GM23338 (cell line): Measurements from ENCODE around the gene MYO19. TPM values are rescaled to one million over a fixed set of nuclear protein-coding genes. Genes with fewer than 3 reads are reported as not detected.
A peak's percentile ranks its signal among the peaks of the same experiment; 100 is the strongest.

Source experiments
- ATAC-seq: fragments of 200-7000 bp; cut with Tn5 transposase; 3 replicates; pipeline ENCODE4 v1.9.1; 2020
- DNase-seq: peaks from one replicate; pipeline ENCODE4 v3.0.0-alpha.2; 2015; ENCODE audit warnings: low spot score
- H2AFZ ChIP-seq: fragments of 200-600 bp; sonication (generic); 2 replicates; pipeline ENCODE4 v1.8.0; 2016; ENCODE audit warnings: antibody characterized with exemption, mild to moderate bottlenecking, moderate library complexity
- H3F3A ChIP-seq: fragments of 200-600 bp; sonication (generic); replicated peaks from 2 replicates; pipeline ENCODE4 v1.8.0; 2017; ENCODE audit warnings: antibody characterized with exemption, mixed run types, low read depth
- H3K27ac ChIP-seq: fragments of 200-600 bp; sonication (generic); 2 replicates; pipeline ENCODE4 v1.6.1; 2016; ENCODE audit warnings: low read depth
- H3K27me3 ChIP-seq: fragments of 200-600 bp; sonication (generic); 2 replicates; pipeline ENCODE4 v1.8.0; 2016; ENCODE audit warnings: mild to moderate bottlenecking, mixed run types, moderate library complexity; ENCODE audit not compliant: insufficient read depth
- H3K36me3 ChIP-seq: fragments of 200-600 bp; sonication (generic); 2 replicates; pipeline ENCODE4 v1.8.0; 2016; ENCODE audit warnings: mild to moderate bottlenecking; ENCODE audit not compliant: insufficient read depth
- H3K4me1 ChIP-seq: fragments of 200-600 bp; sonication (generic); 2 replicates; pipeline ENCODE4 v1.8.0; 2016; ENCODE audit warnings: mild to moderate bottlenecking, moderate library complexity; ENCODE audit not compliant: insufficient read depth
- H3K4me2 ChIP-seq: fragments of 200-600 bp; sonication (generic); 2 replicates; pipeline ENCODE4 v1.7.1; 2017; ENCODE audit warnings: mixed run types
- H3K4me3 ChIP-seq: fragments of 200-600 bp; sonication (generic); 2 replicates; pipeline ENCODE4 v1.6.1; 2016; ENCODE audit warnings: mixed run types
- H3K79me2 ChIP-seq: fragments of 200-600 bp; sonication (generic); replicated peaks from 2 replicates; pipeline ENCODE4 v1.8.0; 2017; ENCODE audit warnings: mild to moderate bottlenecking; ENCODE audit not compliant: insufficient read depth
- H3K9me2 ChIP-seq: fragments of 200-600 bp; sonication (generic); 2 replicates; pipeline ENCODE4 v1.8.0; 2017; ENCODE audit not compliant: insufficient read depth
- H4K20me1 ChIP-seq: fragments of 200-600 bp; sonication (generic); replicated peaks from 2 replicates; pipeline ENCODE4 v1.8.0; 2017; ENCODE audit warnings: mild to moderate bottlenecking; ENCODE audit not compliant: insufficient read depth
- H3K27ac Mint-ChIP-seq: 2 replicates; pipeline ENCODE4 v1.8.0; 2020; ENCODE audit warnings: inconsistent platforms, mild to moderate bottlenecking, moderate library complexity, mixed read lengths
- H3K27me3 Mint-ChIP-seq: 3 replicates; pipeline ENCODE4 v1.8.0; 2022; ENCODE audit warnings: low read depth, mild to moderate bottlenecking, moderate library complexity, mixed read lengths, inconsistent platforms; ENCODE audit not compliant: insufficient read depth, poor library complexity
- H3K36me3 Mint-ChIP-seq: 3 replicates; pipeline ENCODE4 v1.8.0; 2021; ENCODE audit warnings: low read depth, mild to moderate bottlenecking, inconsistent platforms, moderate library complexity, mixed read lengths
- H3K4me1 Mint-ChIP-seq: 3 replicates; pipeline ENCODE4 v1.8.0; 2020; ENCODE audit warnings: mild to moderate bottlenecking, inconsistent platforms, mixed read lengths
- H3K4me3 Mint-ChIP-seq: 3 replicates; pipeline ENCODE4 v1.8.0; 2021; ENCODE audit warnings: moderate library complexity, mild to moderate bottlenecking, inconsistent platforms, mixed read lengths
- H3K9me3 Mint-ChIP-seq: 3 replicates; pipeline ENCODE4 v1.8.0; 2020; ENCODE audit warnings: moderate library complexity, mild to moderate bottlenecking, inconsistent platforms, mixed read lengths
- CREB1 ChIP-seq: fragments of 250-450 bp; sonication (Bioruptor Pico); IDR thresholded peaks from 2 replicates; pipeline ENCODE4 v1.5.0; 2020; ENCODE audit warnings: low read depth, mild to moderate bottlenecking, moderate library complexity
- EZH2 ChIP-seq: fragments of 200-600 bp; sonication (generic); IDR thresholded peaks from one replicate; pipeline ENCODE4 v1.8.0; 2017; ENCODE audit warnings: antibody characterized with exemption, mild to moderate bottlenecking, low read depth; ENCODE audit not compliant: unreplicated experiment
- EZH2phosphoT487 ChIP-seq: fragments of 200-600 bp; sonication (generic); IDR thresholded peaks from one replicate; pipeline ENCODE4 v1.8.1; 2018; ENCODE audit warnings: antibody characterized with exemption; ENCODE audit not compliant: unreplicated experiment
- POLR2AphosphoS5 ChIP-seq: IDR thresholded peaks from 2 replicates; pipeline ENCODE4 v1.6.1; 2016; ENCODE audit warnings: antibody characterized with exemption, low read depth
- polyA plus RNA-seq: library from polyadenylated mRNA; unstranded; fragments of >200 nt; fragmentation: Nextera tagmentation; extraction: Ambion mirVana; gene quantifications from 2 replicates; pipeline ENCODE4 v1.2.1, GENCODE V29; 2016
- total RNA-seq: library from RNA; depleted of rRNA; stranded (reverse); fragments of >200 nt; shearing (Covaris generic); gene quantifications from 2 replicates; pipeline ENCODE4 v1.2.3, GENCODE V29; 2014
- TF ChIP-seq, protein P1 (sequence below), 2 experiments: fragments of 200-600 bp in 1 of 2; sonication (generic) in 1 of 2; conservative IDR thresholded peaks; 2 replicates each; pipeline versions ENCODE4 v1.5.1 to v1.6.1; 2016 to 2017; ENCODE audit warnings: antibody characterized with exemption in 2 of 2, low read depth in 2 of 2, mild to moderate bottlenecking in 2 of 2, moderate library complexity in 1 of 2
- TF ChIP-seq, protein P2 (sequence below): fragments of 250-450 bp; sonication (Bioruptor Pico); IDR thresholded peaks from 2 replicates; pipeline ENCODE4 v1.5.0; 2020; ENCODE audit warnings: mild to moderate bottlenecking, moderate library complexity

Gene MYO19
- total and polyA plus RNA-seq, 2 experiments from 2014 or later, result 37.9 to 150 TPM

DNA sequence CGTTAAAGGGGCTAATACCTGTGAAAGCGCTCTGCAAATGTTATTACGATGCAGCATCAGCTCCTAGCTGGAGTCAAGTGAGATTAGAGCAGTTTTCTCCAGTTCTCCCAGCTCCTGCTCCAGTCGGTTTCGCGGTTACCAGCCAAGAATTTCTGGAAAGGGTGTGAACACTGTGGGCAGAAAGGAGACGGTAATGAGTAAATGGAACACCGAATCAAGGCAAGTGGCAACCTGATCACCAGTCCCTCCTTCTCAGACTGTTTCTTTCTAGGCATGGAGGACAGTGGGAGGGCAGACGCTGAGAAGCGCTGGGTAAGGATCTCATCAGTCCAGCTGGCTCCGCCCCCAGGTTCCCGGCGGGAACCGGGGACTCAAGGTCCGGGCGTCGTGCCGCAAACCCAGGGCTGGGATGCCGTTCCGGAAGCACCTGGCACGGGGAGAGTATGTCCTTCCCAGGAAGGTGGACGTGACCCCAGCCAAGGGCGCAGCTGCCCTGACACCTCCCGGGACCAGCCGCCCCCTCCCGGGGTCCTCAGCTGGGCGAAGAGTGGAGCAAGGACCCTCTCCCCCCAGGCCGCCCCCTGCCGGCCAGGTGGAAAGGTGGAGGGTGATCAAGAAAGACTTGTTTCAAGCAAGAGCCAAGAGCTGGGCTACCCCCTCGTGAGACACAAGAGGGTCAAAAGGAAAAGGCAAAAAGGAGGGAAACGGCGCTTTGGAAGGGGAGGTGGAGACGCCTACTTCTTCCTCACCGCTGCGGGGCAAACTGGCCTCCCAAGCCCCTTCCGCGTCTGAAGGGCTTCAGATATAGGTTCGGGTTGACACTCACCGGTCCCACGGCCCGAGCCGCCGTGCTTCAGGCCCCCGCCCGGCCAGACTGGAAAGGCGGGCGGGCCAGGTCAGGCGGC lies 481 bp downstream of the MYO19 start:
- ATAC-seq (peak; percentile 65), DNase-seq (peak; percentile 92)
- H3K4me3 ChIP-seq, result peak overlapping the region; percentile 96
- peaks cover 29% of the 10 kb centered on the region for H3F3A ChIP-seq
- TF ChIP-seq EZH2 (no peak), EZH2phosphoT487 (no peak), POLR2AphosphoS5 (no peak), CREB1 (CRISPR knock-in tag) (no peak)
- TF ChIP-seq, protein P1, sequence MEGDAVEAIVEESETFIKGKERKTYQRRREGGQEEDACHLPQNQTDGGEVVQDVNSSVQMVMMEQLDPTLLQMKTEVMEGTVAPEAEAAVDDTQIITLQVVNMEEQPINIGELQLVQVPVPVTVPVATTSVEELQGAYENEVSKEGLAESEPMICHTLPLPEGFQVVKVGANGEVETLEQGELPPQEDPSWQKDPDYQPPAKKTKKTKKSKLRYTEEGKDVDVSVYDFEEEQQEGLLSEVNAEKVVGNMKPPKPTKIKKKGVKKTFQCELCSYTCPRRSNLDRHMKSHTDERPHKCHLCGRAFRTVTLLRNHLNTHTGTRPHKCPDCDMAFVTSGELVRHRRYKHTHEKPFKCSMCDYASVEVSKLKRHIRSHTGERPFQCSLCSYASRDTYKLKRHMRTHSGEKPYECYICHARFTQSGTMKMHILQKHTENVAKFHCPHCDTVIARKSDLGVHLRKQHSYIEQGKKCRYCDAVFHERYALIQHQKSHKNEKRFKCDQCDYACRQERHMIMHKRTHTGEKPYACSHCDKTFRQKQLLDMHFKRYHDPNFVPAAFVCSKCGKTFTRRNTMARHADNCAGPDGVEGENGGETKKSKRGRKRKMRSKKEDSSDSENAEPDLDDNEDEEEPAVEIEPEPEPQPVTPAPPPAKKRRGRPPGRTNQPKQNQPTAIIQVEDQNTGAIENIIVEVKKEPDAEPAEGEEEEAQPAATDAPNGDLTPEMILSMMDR (conservative IDR thresholded peaks at IDR 0.05; ENCODE audit: low read depth in 2 of 2), result peak; percentile 65 to 82
- H4K20me1 ChIP-seq, result peaks cover 15% of the 10 kb centered on the region
- H3K4me2 ChIP-seq, result peak overlapping the region; percentile 98
- H3K27me3 Mint-ChIP-seq, result peaks cover 14% of the 10 kb centered on the region
- peaks cover 77% of the 10 kb centered on the region for H3K36me3 Mint-ChIP-seq
- H3K36me3 ChIP-seq, result peaks cover 50% of the 10 kb centered on the region
- H3K27ac ChIP-seq, result peak overlapping the region; percentile 99
- no peaks in the 10 kb centered on the region for H3K9me2 ChIP-seq
- peaks cover 60% of the 10 kb centered on the region for H3K79me2 ChIP-seq
- H2AFZ ChIP-seq, result peak overlapping the region; percentile 88
- H3K4me1 Mint-ChIP-seq, result peaks cover 17% of the 10 kb centered on the region
- H3K9me3 Mint-ChIP-seq, result peaks cover 10% of the 10 kb centered on the region; the same call in 2 of the 3 replicates
- no peaks in the 10 kb centered on the region for H3K27me3 ChIP-seq
- peak overlapping the region; percentile 99 for H3K4me3 Mint-ChIP-seq
- H3K27ac Mint-ChIP-seq, result peak overlapping the region; percentile 99
- H3K4me1 ChIP-seq, result peaks cover 11% of the 10 kb centered on the region

DNA sequence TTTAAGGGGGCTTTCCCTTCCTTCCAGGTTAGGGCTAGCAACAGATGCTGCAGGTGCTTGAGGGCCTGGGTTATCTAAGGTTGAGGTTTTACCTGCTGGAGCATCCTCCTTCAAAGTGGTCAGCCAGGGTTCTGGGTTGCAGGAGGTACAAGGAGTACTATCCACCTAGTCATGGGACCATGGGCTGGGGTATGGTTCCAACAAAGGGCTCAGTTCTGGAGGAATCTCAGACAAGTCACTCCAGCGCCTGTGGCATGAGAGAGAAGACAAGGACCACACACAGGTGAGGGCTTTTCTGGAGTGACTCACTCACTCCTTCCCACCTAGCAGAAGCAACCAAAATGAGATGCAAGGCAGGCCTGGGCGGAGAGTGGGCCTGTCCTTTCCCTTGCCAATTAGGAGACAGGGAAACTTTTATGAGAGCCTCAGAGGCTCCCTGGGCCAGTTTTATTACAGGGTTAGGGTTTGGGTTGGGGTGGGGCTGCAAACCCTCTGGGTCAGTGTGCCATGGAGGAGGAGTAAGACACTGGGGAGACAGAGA lies 2.2 kb downstream of the MYO19 start:
- H3K36me3 Mint-ChIP-seq, result peaks cover 76% of the 10 kb centered on the region
- Histone ChIP-seq H3K4me2 (no peak overlapping the region), H3F3A (peaks cover 20% of the 10 kb centered on the region), H3K9me2 (no peaks in the 10 kb centered on the region), H3K4me1 (peaks cover 11% of the 10 kb centered on the region), H4K20me1 (peaks cover 16% of the 10 kb centered on the region), H3K36me3 (peaks cover 46% of the 10 kb centered on the region), H3K4me3 (no peak overlapping the region), H3K27ac (no peak overlapping the region), H3K27me3 (no peaks in the 10 kb centered on the region), H2AFZ (no peak overlapping the region), H3K79me2 (peaks cover 57% of the 10 kb centered on the region)
- TF ChIP-seq, protein P2, sequence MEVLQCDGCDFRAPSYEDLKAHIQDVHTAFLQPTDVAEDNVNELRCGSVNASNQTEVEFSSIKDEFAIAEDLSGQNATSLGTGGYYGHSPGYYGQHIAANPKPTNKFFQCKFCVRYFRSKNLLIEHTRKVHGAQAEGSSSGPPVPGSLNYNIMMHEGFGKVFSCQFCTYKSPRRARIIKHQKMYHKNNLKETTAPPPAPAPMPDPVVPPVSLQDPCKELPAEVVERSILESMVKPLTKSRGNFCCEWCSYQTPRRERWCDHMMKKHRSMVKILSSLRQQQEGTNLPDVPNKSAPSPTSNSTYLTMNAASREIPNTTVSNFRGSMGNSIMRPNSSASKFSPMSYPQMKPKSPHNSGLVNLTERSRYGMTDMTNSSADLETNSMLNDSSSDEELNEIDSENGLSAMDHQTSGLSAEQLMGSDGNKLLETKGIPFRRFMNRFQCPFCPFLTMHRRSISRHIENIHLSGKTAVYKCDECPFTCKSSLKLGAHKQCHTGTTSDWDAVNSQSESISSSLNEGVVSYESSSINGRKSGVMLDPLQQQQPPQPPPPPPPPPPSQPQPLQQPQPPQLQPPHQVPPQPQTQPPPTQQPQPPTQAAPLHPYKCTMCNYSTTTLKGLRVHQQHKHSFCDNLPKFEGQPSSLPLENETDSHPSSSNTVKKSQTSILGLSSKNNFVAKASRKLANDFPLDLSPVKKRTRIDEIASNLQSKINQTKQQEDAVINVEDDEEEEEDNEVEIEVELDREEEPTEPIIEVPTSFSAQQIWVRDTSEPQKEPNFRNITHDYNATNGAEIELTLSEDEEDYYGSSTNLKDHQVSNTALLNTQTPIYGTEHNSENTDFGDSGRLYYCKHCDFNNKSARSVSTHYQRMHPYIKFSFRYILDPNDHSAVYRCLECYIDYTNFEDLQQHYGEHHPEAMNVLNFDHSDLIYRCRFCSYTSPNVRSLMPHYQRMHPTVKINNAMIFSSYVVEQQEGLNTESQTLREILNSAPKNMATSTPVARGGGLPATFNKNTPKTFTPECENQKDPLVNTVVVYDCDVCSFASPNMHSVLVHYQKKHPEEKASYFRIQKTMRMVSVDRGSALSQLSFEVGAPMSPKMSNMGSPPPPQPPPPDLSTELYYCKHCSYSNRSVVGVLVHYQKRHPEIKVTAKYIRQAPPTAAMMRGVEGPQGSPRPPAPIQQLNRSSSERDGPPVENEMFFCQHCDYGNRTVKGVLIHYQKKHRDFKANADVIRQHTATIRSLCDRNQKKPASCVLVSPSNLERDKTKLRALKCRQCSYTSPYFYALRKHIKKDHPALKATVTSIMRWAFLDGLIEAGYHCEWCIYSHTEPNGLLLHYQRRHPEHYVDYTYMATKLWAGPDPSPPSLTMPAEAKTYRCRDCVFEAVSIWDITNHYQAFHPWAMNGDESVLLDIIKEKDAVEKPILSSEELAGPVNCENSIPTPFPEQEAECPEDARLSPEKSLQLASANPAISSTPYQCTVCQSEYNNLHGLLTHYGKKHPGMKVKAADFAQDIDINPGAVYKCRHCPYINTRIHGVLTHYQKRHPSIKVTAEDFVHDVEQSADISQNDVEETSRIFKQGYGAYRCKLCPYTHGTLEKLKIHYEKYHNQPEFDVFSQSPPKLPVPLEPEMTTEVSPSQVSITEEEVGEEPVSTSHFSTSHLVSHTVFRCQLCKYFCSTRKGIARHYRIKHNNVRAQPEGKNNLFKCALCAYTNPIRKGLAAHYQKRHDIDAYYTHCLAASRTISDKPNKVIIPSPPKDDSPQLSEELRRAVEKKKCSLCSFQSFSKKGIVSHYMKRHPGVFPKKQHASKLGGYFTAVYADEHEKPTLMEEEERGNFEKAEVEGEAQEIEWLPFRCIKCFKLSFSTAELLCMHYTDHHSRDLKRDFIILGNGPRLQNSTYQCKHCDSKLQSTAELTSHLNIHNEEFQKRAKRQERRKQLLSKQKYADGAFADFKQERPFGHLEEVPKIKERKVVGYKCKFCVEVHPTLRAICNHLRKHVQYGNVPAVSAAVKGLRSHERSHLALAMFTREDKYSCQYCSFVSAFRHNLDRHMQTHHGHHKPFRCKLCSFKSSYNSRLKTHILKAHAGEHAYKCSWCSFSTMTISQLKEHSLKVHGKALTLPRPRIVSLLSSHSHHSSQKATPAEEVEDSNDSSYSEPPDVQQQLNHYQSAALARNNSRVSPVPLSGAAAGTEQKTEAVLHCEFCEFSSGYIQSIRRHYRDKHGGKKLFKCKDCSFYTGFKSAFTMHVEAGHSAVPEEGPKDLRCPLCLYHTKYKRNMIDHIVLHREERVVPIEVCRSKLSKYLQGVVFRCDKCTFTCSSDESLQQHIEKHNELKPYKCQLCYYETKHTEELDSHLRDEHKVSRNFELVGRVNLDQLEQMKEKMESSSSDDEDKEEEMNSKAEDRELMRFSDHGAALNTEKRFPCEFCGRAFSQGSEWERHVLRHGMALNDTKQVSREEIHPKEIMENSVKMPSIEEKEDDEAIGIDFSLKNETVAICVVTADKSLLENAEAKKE, result no peak
- TF ChIP-seq POLR2AphosphoS5, result no peak
- peak overlapping the region; percentile 99; the same call in 2 of the 3 replicates for H3K4me3 Mint-ChIP-seq
- no peak for DNase-seq
- peaks cover 10% of the 10 kb centered on the region; the same call in 2 of the 3 replicates for H3K9me3 Mint-ChIP-seq
- peaks cover 14% of the 10 kb centered on the region for H3K27me3 Mint-ChIP-seq
- ATAC-seq, result no peak
- H3K4me1 Mint-ChIP-seq, result peaks cover 17% of the 10 kb centered on the region
- H3K27ac Mint-ChIP-seq, result no peak overlapping the region
